Gastroesophageal sphincter (tissue), 4 donors: ENCODE measurements around the gene KCNT1. TPM values are rescaled to one million over a fixed set of nuclear protein-coding genes. Genes with fewer than 3 reads are reported as not detected.

Experiments
- ATAC-seq: fragments of 150-250 bp; one replicate; pipeline ENCODE4 v1.9.1; 2016; ENCODE audit warnings: mild to moderate bottlenecking, moderate library complexity
- H3K27ac ChIP-seq, 4 donors: fragments of 200-600 bp; sonication (generic) in 3 of 4; 1 replicate in 3 of 4; 2 replicates in 1 of 4; pipeline ENCODE4 v1.5.1; 2016 to 2019
- H3K27me3 ChIP-seq: fragments of 200-600 bp; sonication (generic); one replicate; pipeline ENCODE4 v1.5.1; 2019
- H3K36me3 ChIP-seq, 2 donors: fragments of 200-600 bp; sonication (generic); one replicate each; pipeline ENCODE4 v1.5.1; 2019; ENCODE audit warnings: control low read depth in 1 of 2
- H3K4me1 ChIP-seq, 3 donors: fragments of 200-600 bp; sonication (generic); 1 replicate in 2 of 3; 2 replicates in 1 of 3; pipeline ENCODE4 v1.5.1; 2016 to 2019; ENCODE audit warnings: control low read depth in 2 of 3
- H3K4me3 ChIP-seq, 2 donors: fragments of 200-600 bp; sonication (generic); one replicate each; pipeline ENCODE4 v1.5.1; 2019; ENCODE audit warnings: mild to moderate bottlenecking in 1 of 2, moderate library complexity in 1 of 2
- H3K9me3 ChIP-seq, 3 donors: fragments of 200-600 bp; sonication (generic); one replicate each; pipeline ENCODE4 v1.5.1; 2017 to 2019; ENCODE audit warnings: control low read depth in 2 of 3
- CTCF ChIP-seq, 4 experiments: fragments of 200-600 bp in 2 of 4; fragments of 450-650 bp in 2 of 4; sonication (generic) in 1 of 4; IDR thresholded peaks; one replicate each; pipeline ENCODE4 v1.5.1; 2017 to 2019; ENCODE audit warnings: antibody characterized with exemption in 4 of 4, mild to moderate bottlenecking in 2 of 4, moderate library complexity in 2 of 4
- EP300 ChIP-seq: sonication (generic); formaldehyde crosslinking; IDR thresholded peaks from one replicate; pipeline ENCODE4 v1.6.1; 2017; ENCODE audit warnings: antibody characterized with exemption, mild to moderate bottlenecking
- POLR2A ChIP-seq, 2 donors: fragments of 450-650 bp; IDR thresholded peaks; one replicate each; pipeline ENCODE4 v1.6.1; 2017; ENCODE audit warnings: antibody characterized with exemption in 2 of 2, mild to moderate bottlenecking in 2 of 2, moderate library complexity in 1 of 2
- POLR2AphosphoS5 ChIP-seq: sonication (generic); formaldehyde crosslinking; IDR thresholded peaks from one replicate; pipeline ENCODE4 v1.6.1; 2017; ENCODE audit warnings: antibody characterized with exemption
- WGBS, 2 donors: methylation state at CpG; one replicate each; pipeline ENCODE4 v1.1.5; 2018; ENCODE audit warnings: low coverage in 1 of 2; 5-methylcytosine and 5-hydroxymethylcytosine counted together
- total RNA-seq, 4 donors: library from RNA; depleted of rRNA; stranded (reverse); fragments of >200 nt; gene quantifications; one replicate each; pipeline ENCODE4 v1.1.0, GENCODE V29; 2016

The KCNT1 gene
- total RNA-seq, 4 donors from 2014 or later, result 0.19 TPM; not detected in 3

- Histone ChIP-seq H3K9me3 (no peaks in the 10 kb centered on the region), H3K4me3 (no peak overlapping the region), H3K27ac (no peak overlapping the region), H3K36me3 (peaks cover 0 to 99% of the 10 kb centered on the region in 2 donors), H3K4me1 (no peaks in the 10 kb centered on the region), H3K27me3 (no peaks in the 10 kb centered on the region)
- TF ChIP-seq POLR2AphosphoS5 (no peak), CTCF (IDR thresholded peaks at IDR 0.05) (no peak), EP300 (no peak), POLR2A (IDR thresholded peaks at IDR 0.05) (no peak)
- no peak for ATAC-seq
- 85 to 96% methylated on average over 9 to 11 of the region's 13 CpGs for WGBS, 2 donors
These were observed 117.9 kb downstream of the KCNT1 start for GRCh38 chr9:135819905-135820304.

GRCh38 chr9:135820661-135821060 lies 118.7 kb downstream of the KCNT1 start:
- peaks cover 0 to 96% of the 10 kb centered on the region in 2 donors for H3K36me3 ChIP-seq
- WGBS, 2 donors, result 98 to 100% methylated on average over 1 to 7 of the region's 18 CpGs
- H3K9me3 ChIP-seq, result no peaks in the 10 kb centered on the region
- no peak for ATAC-seq
- no peak overlapping the region for H3K4me3 ChIP-seq
- no peaks in the 10 kb centered on the region for H3K27me3 ChIP-seq
- no peak for TF ChIP-seq EP300
- no peak for TF ChIP-seq CTCF (IDR thresholded peaks at IDR 0.05)
- H3K4me1 ChIP-seq, result no peaks in the 10 kb centered on the region
- H3K27ac ChIP-seq, result no peak overlapping the region

- Histone ChIP-seq H3K4me1 (no peaks in the 10 kb centered on the region), H3K27ac (no peak overlapping the region), H3K36me3 (peaks cover 0 to 96% of the 10 kb centered on the region in 2 donors), H3K4me3 (no peak overlapping the region), H3K9me3 (no peaks in the 10 kb centered on the region), H3K27me3 (no peaks in the 10 kb centered on the region)
- 100% methylated on average over 1 of the region's 20 CpGs; no CpG with 5 or more reads in 1 of the 2 donors for WGBS, 2 donors
- TF ChIP-seq POLR2AphosphoS5, result no peak
- no peak for TF ChIP-seq EP300
- no peak for TF ChIP-seq CTCF (IDR thresholded peaks at IDR 0.05)
- no peak for TF ChIP-seq POLR2A (IDR thresholded peaks at IDR 0.05)
- no peak for ATAC-seq
These were observed 119.1 kb downstream of the KCNT1 start for GRCh38 chr9:135821116-135821515.

- TF ChIP-seq EP300, result no peak
- TF ChIP-seq POLR2A (IDR thresholded peaks at IDR 0.05), result no peak
- H3K36me3 ChIP-seq, result peaks cover 0 to 93% of the 10 kb centered on the region in 2 donors
- ATAC-seq, result no peak
- H3K9me3 ChIP-seq, result no peaks in the 10 kb centered on the region
- 94% methylated on average over 3 of the region's 27 CpGs; no CpG with 5 or more reads in 1 of the 2 donors for WGBS, 2 donors
- no peak overlapping the region for H3K27ac ChIP-seq
- H3K27me3 ChIP-seq, result no peaks in the 10 kb centered on the region
- no peak overlapping the region for H3K4me3 ChIP-seq
- H3K4me1 ChIP-seq, result no peaks in the 10 kb centered on the region
These were observed 119.9 kb downstream of the KCNT1 start for GRCh38 chr9:135821733-135822373.

- no peak overlapping the region for H3K4me3 ChIP-seq
- TF ChIP-seq POLR2A (IDR thresholded peaks at IDR 0.05), result no peak
- TF ChIP-seq POLR2AphosphoS5, result no peak
- TF ChIP-seq EP300, result no peak
- TF ChIP-seq CTCF (IDR thresholded peaks at IDR 0.05), result no peak
- 90% methylated on average over 2 of the region's 18 CpGs; no CpG with 5 or more reads in 1 of the 2 donors for WGBS, 2 donors
These were observed 120.4 kb downstream of the KCNT1 start for GRCh38 chr9:135822374-135822755.

More at GRCh38 chr9:135822374-135822755, 120.4 kb downstream of the KCNT1 start:
- Histone ChIP-seq H3K27ac (no peak overlapping the region), H3K27me3 (no peaks in the 10 kb centered on the region), H3K4me1 (no peaks in the 10 kb centered on the region), H3K9me3 (no peaks in the 10 kb centered on the region), H3K36me3 (peaks cover 0 to 88% of the 10 kb centered on the region in 2 donors)
- no peak for ATAC-seq
